Activated B cell treated with CpG ODN at 0.5 μM for 24 hours (primary cell): ENCODE data around the gene HDAC10. TPM values are rescaled to one million over a fixed set of nuclear protein-coding genes. Genes with fewer than 3 reads are reported as not detected.

Experiments used
- ATAC-seq: fragments of 200-7000 bp; cut with Tn5 transposase; one replicate; pipeline ENCODE4 v1.10.0; 2021; ENCODE audit warnings: low read depth, mild to moderate bottlenecking, moderate library complexity
- CTCF ChIA-PET: fragments of 350-600 bp; sonication (Branson Sonifier 250); formaldehyde crosslinking; loops from one replicate; lab custom pipeline; 2021; ENCODE audit warnings: antibody characterized with exemption; lab: Charles Lee
- POLR2A ChIA-PET: fragments of 350-600 bp; sonication (Branson Sonifier 250); formaldehyde crosslinking; loops from one replicate; lab custom pipeline; 2021; ENCODE audit warnings: antibody characterized with exemption; lab: Charles Lee
- DNase-seq: peaks from one replicate; pipeline ENCODE4 v3.0.0; 2022
- H3K27ac Mint-ChIP-seq: one replicate; pipeline ENCODE4 v1.8.0; 2020; ENCODE audit warnings: mixed read lengths
- H3K27me3 Mint-ChIP-seq: one replicate; pipeline ENCODE4 v1.8.0; 2021; ENCODE audit warnings: mixed read lengths
- H3K36me3 Mint-ChIP-seq: one replicate; pipeline ENCODE4 v1.8.0; 2021; ENCODE audit warnings: low read depth, mixed read lengths
- H3K4me1 Mint-ChIP-seq: one replicate; pipeline ENCODE4 v1.8.0; 2021; ENCODE audit warnings: mixed read lengths
- H3K4me3 Mint-ChIP-seq: one replicate; pipeline ENCODE4 v1.8.0; 2020; ENCODE audit warnings: mild to moderate bottlenecking, mixed read lengths
- H3K9me3 Mint-ChIP-seq: one replicate; pipeline ENCODE4 v1.8.0; 2020; ENCODE audit warnings: mixed read lengths
- intact Hi-C: fragments of 100-400 bp; cut with micrococcal nuclease; formaldehyde crosslinking; loops from one replicate; pipeline ENCODE4 v1.15.1; 2024
- total RNA-seq: library from RNA; stranded (reverse); gene quantifications from 2 replicates; pipeline ENCODE4 v1.2.3, GENCODE V29; 2022
- TF ChIP-seq, protein P1 (sequence below): fragments of 200-600 bp; IDR thresholded peaks from one replicate; pipeline ENCODE4 v1.8.0; 2022; ENCODE audit warnings: antibody characterized with exemption, mild to moderate bottlenecking

The HDAC10 gene
- total RNA-seq, 1 donor from 2014 or later: 68.2 TPM

DNA sequence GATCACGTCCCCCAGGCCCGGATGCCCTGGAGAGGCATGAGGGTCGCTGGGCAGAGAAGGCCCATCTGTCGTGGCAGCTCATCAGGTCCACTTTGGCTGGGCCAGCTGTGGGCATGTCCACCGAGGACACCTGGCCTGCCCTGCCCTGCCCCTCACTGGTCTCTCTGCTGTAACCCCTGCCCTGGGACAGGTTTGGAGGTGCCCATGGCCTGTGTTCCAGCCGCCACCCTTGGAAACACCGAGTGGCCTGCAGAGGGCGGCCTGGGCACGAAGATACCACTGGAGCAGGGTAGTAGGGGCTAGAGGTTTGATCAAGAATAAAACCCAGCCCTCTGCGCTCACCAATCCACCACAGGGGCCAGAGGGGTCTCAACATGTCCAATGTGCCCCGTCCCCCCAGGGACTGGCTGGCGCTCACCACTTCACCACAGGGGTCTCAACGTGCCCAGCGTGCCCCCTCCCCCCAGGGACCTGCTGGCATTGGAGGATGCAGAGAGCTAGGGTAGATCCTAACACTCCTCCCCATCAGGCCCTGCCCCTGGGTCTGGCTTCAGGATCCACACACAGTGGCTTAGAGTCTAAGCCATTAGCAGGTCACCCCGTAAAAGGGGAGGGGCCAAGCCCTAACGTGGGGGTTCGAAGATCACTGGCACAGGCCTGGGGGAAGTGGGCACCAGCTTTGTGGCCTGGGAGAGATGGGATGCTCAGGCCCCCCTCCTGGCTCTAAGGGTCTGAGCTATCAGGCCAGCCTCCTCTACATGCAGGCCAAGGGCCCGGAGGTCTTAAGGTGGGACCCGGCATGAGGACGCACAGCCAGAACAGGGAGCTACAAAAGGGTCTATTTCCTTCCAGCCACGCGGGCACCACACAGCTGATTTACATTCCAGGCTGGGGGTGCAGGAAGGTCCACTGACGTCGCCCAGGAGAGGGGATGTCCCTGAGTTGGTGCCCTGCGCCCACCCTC, 1.3 kb upstream of the HDAC10 start:
- peak; percentile 69 for ATAC-seq
- Mint-ChIP-seq H3K9me3 (no peaks in the 10 kb centered on the region), H3K27ac (peak overlapping the region; percentile 4), H3K4me1 (peaks cover 19% of the 10 kb centered on the region), H3K36me3 (peaks cover 9% of the 10 kb centered on the region), H3K4me3 (peak overlapping the region; percentile 69), H3K27me3 (no peaks in the 10 kb centered on the region)
- intact Hi-C loops: loop anchor here (1.0 kb wide), 8 partner anchors 9 to 439 kb away; partner anchors contain the start of genes DENND6B, MAPK11, MAPK12 and SCO2
- DNase-seq: peak; percentile 66
- ChIA-PET POLR2A (interaction anchor here (0.6 to 3.0 kb wide), 11 partner anchors 15 to 368 kb away, joined by 3 to 17 read pairs (median 5); partner anchors contain the start of gene SCO2), CTCF (interaction anchor here (0.8 to 4.0 kb wide), 16 partner anchors 11 to 369 kb away, joined by 3 to 39 read pairs (median 5); partner anchors contain the start of genes DENND6B, SCO2 and SYCE3)
- TF ChIP-seq, protein P1, sequence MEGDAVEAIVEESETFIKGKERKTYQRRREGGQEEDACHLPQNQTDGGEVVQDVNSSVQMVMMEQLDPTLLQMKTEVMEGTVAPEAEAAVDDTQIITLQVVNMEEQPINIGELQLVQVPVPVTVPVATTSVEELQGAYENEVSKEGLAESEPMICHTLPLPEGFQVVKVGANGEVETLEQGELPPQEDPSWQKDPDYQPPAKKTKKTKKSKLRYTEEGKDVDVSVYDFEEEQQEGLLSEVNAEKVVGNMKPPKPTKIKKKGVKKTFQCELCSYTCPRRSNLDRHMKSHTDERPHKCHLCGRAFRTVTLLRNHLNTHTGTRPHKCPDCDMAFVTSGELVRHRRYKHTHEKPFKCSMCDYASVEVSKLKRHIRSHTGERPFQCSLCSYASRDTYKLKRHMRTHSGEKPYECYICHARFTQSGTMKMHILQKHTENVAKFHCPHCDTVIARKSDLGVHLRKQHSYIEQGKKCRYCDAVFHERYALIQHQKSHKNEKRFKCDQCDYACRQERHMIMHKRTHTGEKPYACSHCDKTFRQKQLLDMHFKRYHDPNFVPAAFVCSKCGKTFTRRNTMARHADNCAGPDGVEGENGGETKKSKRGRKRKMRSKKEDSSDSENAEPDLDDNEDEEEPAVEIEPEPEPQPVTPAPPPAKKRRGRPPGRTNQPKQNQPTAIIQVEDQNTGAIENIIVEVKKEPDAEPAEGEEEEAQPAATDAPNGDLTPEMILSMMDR: no peak

- TF ChIP-seq, protein P1: no peak
- ChIA-PET CTCF (interaction anchor here (0.7 to 4.0 kb wide), 10 partner anchors 10 to 370 kb away, joined by 3 to 39 read pairs (median 9); partner anchors contain the start of genes DENND6B and SCO2), POLR2A (interaction anchor here (0.5 to 3.0 kb wide), 23 partner anchors 8 to 369 kb away, joined by 3 to 17 read pairs (median 5); partner anchors contain the start of genes LMF2, MAPK12, NCAPH2 and SCO2)
- Mint-ChIP-seq H3K9me3 (no peaks in the 10 kb centered on the region), H3K36me3 (peaks cover 12% of the 10 kb centered on the region), H3K4me1 (peaks cover 23% of the 10 kb centered on the region), H3K27ac (no peak overlapping the region), H3K27me3 (no peaks in the 10 kb centered on the region), H3K4me3 (peak overlapping the region; percentile 69)
- ATAC-seq (peak; percentile 11), DNase-seq (peak; percentile 47)
- intact Hi-C loops: loop anchor here (1.0 kb wide), 8 partner anchors 10 to 440 kb away; partner anchors contain the start of genes DENND6B, MAPK11, MAPK12 and SCO2
These were observed 514 bp upstream of the HDAC10 start for GRCh38 chr22:50251477-50252081.

DNA sequence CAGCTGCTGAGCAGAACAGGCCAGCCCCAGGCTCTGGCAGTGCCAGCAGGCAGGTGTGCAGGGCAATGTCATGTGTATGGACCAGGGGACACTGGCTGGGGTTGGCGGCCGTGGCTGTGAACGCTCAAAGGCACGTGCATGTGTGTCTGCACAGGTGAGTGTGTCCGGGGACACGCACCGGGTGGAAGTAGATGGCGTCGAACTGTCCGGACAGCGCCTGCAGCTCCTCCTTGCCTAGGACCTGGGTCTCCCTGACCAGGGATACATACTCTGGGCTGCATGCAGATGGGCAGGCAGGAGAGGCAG, 863 bp downstream of the HDAC10 start:
- POLR2A ChIA-PET: interaction anchor here (0.7 to 3.0 kb wide), 10 partner anchors 11 to 371 kb away, joined by 3 to 17 read pairs (median 6); partner anchors contain the start of genes LMF2, MAPK12 and NCAPH2
- DNase-seq: no peak
- H3K27ac Mint-ChIP-seq: no peak overlapping the region

GRCh38 chr22:50249341-50250248, 1.5 kb downstream of the HDAC10 start:
- H3K36me3 Mint-ChIP-seq: peaks cover 21% of the 10 kb centered on the region
- POLR2A ChIA-PET: interaction anchor here (0.7 to 3.0 kb wide), 5 partner anchors 12 to 74 kb away, joined by 3 to 17 read pairs (median 6); partner anchors contain the start of gene MAPK12
- peaks cover 32% of the 10 kb centered on the region for H3K4me1 Mint-ChIP-seq
- no peaks in the 10 kb centered on the region for H3K9me3 Mint-ChIP-seq
- CTCF ChIA-PET: interaction anchor here (2.0 to 4.0 kb wide), 5 partner anchors 8 to 372 kb away, joined by 6 to 39 read pairs (median 15); partner anchors contain the start of gene DENND6B
- intact Hi-C loops: loop anchor here (10.0 kb wide), 1 partner anchor 225 kb away; the partner anchor contains the start of gene SBF1
- ATAC-seq (no peak), DNase-seq (no peak)
- peak overlapping the region; percentile 84 for H3K4me3 Mint-ChIP-seq
- no peaks in the 10 kb centered on the region for H3K27me3 Mint-ChIP-seq
- H3K27ac Mint-ChIP-seq: no peak overlapping the region
- TF ChIP-seq, protein P1: no peak

More for the DNA sequence above, 863 bp downstream of the HDAC10 start:
- no peak for ATAC-seq
- CTCF ChIA-PET: interaction anchor here (0.9 to 4.0 kb wide), 8 partner anchors 9 to 371 kb away, joined by 3 to 39 read pairs (median 12); partner anchors contain the start of genes DENND6B and SCO2
- Mint-ChIP-seq H3K4me1 (peaks cover 29% of the 10 kb centered on the region), H3K9me3 (no peaks in the 10 kb centered on the region), H3K4me3 (peak overlapping the region; percentile 84), H3K27me3 (no peaks in the 10 kb centered on the region), H3K36me3 (peaks cover 16% of the 10 kb centered on the region)
- intact Hi-C loops: no loop called here
- TF ChIP-seq, protein P1: no peak
